Urinary bladder (tissue), 4 donors: ENCODE measurements around the gene PKP1. TPM values are rescaled to one million over a fixed set of nuclear protein-coding genes. Genes with fewer than 3 reads are reported as not detected.

Experiments used
- DNase-seq: peaks from one replicate; pipeline ENCODE4 v3.0.0-alpha.2; 2015; ENCODE audit errors: extremely low spot score
- H3K27ac ChIP-seq: one replicate; pipeline ENCODE4 v1.5.1; 2013; ENCODE audit warnings: low read depth, mild to moderate bottlenecking, moderate library complexity
- H3K36me3 ChIP-seq: one replicate; pipeline ENCODE4 v1.6.1; 2013; ENCODE audit warnings: mild to moderate bottlenecking, moderate library complexity; ENCODE audit not compliant: insufficient read depth
- H3K4me1 ChIP-seq: one replicate; pipeline ENCODE4 v1.6.1; 2013; ENCODE audit warnings: mild to moderate bottlenecking, moderate library complexity; ENCODE audit not compliant: insufficient read depth
- H3K4me3 ChIP-seq: one replicate; pipeline ENCODE4 v1.5.1; 2013; ENCODE audit warnings: low read depth, low read length
- WGBS: extraction: QIAGEN DNeasy Blood & Tissue Kit; methylation state at CpG from one replicate; pipeline ENCODE4 v1.1.7; 2013; 5-methylcytosine and 5-hydroxymethylcytosine counted together
- polyA plus RNA-seq: library from polyadenylated mRNA; stranded (reverse); fragments of 200-250 nt; gene quantifications from one replicate; pipeline ENCODE4 v1.2.3, GENCODE V29; 2013
- total RNA-seq: library from RNA; depleted of rRNA; stranded (reverse); fragments of >200 nt; gene quantifications from one replicate; pipeline ENCODE4 v1.2.3, GENCODE V29; 2014
- donor health status: healthy with polysubstance abuse.
- donor health status: healthy.

The PKP1 gene
- total and polyA plus RNA-seq, 2 donors: 2.5 to 4.0 TPM

DNA sequence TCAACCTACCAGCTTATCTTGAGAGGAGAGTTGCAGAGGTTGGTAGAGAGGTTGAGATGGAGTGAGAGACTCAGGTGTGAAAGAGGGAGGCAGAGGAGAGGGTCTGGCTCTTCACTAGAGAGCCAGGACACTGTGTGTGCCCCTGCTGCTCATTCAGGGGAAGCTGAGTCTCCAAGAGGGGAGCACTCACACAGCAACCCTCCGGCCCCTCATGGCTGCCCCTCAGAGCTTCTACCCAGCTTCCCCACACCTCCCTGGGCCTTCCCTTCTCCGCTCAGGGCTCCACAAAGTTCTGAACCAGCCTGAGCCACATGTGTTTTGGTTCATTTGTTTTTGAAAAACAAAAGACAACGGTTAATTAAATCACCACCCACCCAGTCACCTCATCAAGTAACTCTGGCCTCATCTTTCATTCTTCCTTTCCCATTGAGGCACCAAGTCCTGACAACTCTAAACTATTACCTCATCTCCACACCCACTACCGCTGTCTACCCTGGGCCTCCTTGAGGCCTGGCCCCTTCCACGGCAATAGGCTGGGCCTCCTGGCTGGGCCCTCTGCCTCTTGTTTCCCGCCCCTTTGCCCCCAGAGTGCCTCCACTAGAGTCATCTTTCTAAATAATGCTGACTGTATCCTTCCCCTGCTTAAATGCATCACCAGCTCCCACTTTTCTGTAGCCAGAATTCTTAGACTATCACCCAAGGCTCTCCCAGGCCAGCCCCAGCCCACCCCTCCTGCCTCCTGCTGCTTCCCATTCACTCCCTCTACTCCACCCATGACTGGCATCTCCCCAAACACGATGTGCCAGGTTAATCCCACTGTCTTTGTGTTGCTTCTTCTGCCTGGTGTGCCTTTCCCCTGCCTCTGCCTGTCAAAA lies 61.1 kb downstream of the PKP1 start:
- no peak for DNase-seq
- Histone ChIP-seq H3K36me3 (no peaks in the 10 kb centered on the region), H3K27ac (no peak overlapping the region), H3K4me1 (no peaks in the 10 kb centered on the region), H3K4me3 (no peak overlapping the region)
- WGBS: 79% methylated on average over 7 of the region's 7 CpGs

GRCh38 chr1:201345081-201345355 lies 61.7 kb downstream of the PKP1 start:
- Histone ChIP-seq H3K4me3 (no peak overlapping the region), H3K4me1 (no peaks in the 10 kb centered on the region), H3K36me3 (no peaks in the 10 kb centered on the region), H3K27ac (no peak overlapping the region)
- DNase-seq: no peak
- WGBS: 87% methylated on average over 5 of the region's 5 CpGs

DNA sequence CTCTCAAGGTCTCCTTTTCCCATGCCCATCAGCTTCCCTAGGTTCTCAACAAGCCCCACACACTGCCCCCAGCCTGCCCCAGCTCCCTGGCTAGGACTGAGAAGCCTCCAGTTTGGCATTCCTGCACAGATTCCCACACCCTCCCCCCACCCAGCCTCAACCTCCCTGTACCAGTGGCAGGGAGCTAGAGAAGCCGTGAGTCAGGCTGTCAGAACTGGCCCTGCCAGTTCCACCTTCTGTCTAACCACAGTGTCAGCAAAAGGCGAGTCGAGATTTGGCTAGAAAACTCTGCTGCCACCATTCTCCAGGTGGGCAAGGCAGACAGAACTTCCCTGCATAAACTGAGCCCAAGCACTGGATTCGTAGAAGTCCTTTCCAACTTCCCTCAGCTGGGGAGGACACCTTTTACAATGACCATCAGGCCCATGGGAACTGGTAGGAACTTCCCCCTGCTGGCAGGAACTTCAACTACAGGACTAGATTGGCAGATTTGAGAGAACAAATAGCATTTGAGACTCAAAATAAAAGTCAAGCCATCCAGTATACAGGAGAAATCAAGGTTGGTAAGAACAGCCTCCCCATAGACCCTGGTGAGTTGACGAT lies 63.1 kb downstream of the PKP1 start:
- no peak overlapping the region for H3K27ac ChIP-seq

DNA sequence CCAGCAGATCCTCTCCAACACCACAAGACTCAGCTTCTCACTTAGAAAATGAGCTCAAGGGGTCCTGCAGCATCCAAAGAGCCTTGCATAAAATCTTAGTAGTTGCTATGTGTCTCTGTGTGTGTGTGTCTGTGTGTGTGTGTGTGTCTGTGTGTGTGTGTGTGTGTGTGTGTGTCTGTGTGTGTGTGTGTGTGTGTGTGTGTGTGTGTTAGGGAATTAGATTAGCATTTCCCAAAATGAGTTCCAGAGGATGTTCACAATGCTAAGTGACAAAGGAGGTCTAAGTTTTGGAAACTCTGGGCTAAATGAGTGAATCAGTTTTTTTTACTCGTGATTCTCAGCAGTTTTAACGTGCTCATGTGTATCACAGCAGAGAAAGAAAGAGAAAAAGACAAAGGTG lies 63.7 kb downstream of the PKP1 start:
- H3K36me3 ChIP-seq: no peaks in the 10 kb centered on the region
- H3K27ac ChIP-seq: no peak overlapping the region
- 38% methylated on average over 2 of the region's 2 CpGs for WGBS
- H3K4me3 ChIP-seq: no peak overlapping the region
- no peaks in the 10 kb centered on the region for H3K4me1 ChIP-seq
- no peak for DNase-seq

More for the DNA sequence above, 63.1 kb downstream of the PKP1 start:
- no peaks in the 10 kb centered on the region for H3K4me1 ChIP-seq
- H3K4me3 ChIP-seq: no peak overlapping the region
- H3K36me3 ChIP-seq: no peaks in the 10 kb centered on the region
- DNase-seq: no peak
- WGBS: 63% methylated on average over 5 of the region's 5 CpGs

DNA sequence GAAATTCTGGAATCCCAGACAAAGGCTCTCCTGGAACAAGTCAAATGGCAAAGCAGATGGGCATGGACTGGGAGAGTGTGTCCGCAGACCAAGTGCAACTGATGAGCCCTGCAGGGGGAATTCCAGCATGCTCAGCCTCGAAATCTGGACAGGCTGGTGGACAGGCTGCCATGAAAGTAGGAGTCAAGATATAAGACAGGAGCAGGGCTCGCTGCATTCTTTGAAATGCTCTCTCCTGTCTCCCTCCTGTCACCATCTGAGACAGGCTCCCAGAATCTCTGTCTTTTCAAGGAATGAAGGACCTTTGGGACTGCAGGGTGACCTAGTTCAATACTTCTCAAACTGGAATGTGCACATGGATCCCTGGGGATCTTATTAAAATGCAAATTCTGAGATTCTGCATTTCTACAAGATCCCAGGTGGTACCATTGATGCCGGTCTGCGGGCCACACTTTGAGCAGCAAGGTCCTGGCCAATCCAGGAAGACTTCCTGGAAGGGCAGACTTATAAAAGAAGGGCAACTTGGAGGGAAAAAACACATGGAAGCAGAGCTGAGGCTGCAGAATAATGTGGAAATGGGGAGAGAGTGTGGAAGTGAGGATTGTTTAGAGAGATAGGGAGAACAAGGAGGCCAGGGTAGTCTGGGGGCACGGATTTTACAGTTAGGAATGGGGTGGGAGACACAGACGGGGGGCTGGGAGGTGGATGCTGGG lies 64.3 kb downstream of the PKP1 start:
- Histone ChIP-seq H3K36me3 (no peaks in the 10 kb centered on the region), H3K27ac (no peak overlapping the region), H3K4me3 (no peak overlapping the region), H3K4me1 (no peaks in the 10 kb centered on the region)
- DNase-seq: no peak
- WGBS: 33% methylated on average over 7 of the region's 7 CpGs

GRCh38 chr1:201348211-201348566 lies 64.9 kb downstream of the PKP1 start:
- DNase-seq: no peak
- no peak overlapping the region for H3K27ac ChIP-seq
- no peaks in the 10 kb centered on the region for H3K36me3 ChIP-seq
- no peaks in the 10 kb centered on the region for H3K4me1 ChIP-seq
- no peak overlapping the region for H3K4me3 ChIP-seq
- WGBS: 23% methylated on average over 6 of the region's 6 CpGs

DNA sequence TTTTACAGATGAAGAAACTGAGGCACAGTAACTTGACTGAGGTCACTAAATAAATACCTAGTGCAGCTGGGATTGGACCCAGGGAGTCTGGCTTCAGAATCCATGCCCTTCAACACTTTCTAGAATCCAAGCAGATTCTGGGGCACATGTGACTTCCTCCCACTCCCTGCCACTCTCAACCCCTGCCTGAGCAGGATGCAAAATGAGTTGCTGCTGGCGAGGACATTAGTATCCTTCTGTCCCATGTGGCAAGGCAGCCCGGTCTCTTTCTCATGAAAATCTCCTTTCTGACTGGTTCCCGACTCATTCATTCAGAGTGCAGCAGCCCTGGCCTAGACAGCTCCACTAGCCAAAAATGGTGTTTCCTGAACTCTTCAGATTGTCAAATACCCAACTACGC lies 65.8 kb downstream of the PKP1 start:
- Histone ChIP-seq H3K4me3 (no peak overlapping the region), H3K36me3 (no peaks in the 10 kb centered on the region), H3K4me1 (no peaks in the 10 kb centered on the region), H3K27ac (no peak overlapping the region)
- 80% methylated on average over 4 of the region's 4 CpGs for WGBS
- no peak for DNase-seq

- no peaks in the 10 kb centered on the region for H3K36me3 ChIP-seq
- no peak overlapping the region for H3K4me3 ChIP-seq
- H3K27ac ChIP-seq: no peak overlapping the region
- no peaks in the 10 kb centered on the region for H3K4me1 ChIP-seq
- DNase-seq: no peak
- WGBS: 75% methylated on average over 2 of the region's 2 CpGs
Observed at GRCh38 chr1:201350361-201350725, 67.0 kb downstream of the PKP1 start.

DNA sequence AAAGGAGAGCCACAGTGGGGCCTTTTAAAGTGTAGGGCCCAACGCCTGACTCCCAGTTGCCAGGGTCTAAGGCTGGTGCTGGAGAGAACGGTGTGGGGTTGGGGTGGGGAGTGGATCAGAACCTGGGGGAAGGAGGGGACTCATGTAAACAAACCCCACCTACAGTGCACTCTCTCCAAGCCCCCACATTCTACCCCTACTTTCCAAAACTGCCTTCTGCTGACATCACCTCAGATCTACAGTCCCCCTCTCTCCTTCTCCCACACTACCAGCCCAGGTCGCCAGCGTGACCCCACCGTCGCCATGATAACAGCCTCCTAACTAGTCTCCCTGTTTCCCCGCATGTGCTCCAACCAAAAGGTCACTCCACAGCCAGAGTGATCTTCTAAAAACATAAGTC lies 67.6 kb downstream of the PKP1 start:
- H3K27ac ChIP-seq: no peak overlapping the region
- no peaks in the 10 kb centered on the region for H3K36me3 ChIP-seq
- 68% methylated on average over 7 of the region's 7 CpGs for whole genome bisulfite sequencing
- no peaks in the 10 kb centered on the region for H3K4me1 ChIP-seq
- no peak for DNase-seq
- H3K4me3 ChIP-seq: no peak overlapping the region

DNA sequence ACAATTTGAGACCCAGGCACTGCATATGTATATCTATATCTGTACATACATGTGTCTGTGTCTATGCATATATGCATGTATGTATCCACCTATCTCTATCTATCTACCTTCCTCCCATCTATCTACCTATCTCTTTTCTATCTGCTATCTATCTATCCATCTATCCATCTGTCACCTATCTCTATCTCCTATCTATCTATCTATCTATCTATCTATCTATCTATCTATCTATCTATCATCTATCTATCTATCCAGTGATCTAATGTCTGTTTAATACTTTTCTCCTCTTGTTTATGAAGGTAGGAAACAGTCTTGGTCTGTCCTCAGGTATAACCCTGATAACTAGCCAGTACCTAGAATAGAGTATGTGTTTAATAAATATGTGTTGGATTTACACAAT lies 68.3 kb downstream of the PKP1 start:
- Histone ChIP-seq H3K36me3 (no peaks in the 10 kb centered on the region), H3K4me1 (no peaks in the 10 kb centered on the region), H3K27ac (no peak overlapping the region), H3K4me3 (no peak overlapping the region)
- DNase-seq: no peak

DNA sequence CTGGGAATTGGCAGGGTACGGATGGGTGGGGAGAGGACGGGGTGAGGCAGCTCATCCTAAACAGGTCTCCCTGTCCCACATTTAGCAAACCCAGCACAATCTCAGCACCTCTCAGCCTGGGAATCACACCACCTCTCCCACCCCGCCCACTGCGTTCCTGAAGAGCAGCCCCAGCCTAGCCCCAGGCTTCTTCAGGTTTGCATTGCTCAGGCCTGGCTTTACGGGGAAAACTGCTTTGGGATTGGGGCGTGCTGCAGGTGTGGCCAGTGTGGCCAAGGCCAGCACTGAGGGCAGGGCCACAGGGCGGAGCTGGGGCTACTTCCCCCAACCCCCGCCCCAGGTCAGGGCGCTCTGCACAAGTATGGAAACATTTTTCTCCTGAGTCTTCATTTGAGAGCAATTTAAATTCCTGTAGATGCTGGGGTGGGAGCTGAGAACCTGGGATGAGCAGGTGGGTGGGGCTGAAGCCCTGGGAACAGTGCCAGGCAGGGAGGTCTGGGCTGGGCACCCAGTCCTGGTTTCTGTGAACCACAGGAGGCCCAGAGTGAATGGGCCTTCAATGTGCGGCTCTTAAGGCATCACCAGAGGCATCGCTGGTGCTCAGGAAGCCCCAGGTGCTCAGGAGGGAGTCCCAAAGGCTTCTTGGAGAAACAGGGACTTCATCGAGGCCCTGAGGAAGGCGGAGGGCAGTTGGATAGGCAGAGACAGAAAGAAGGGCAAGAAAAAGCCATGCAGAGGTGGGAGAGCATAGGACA lies 70.1 kb downstream of the PKP1 start:
- 78% methylated on average over 13 of the region's 13 CpGs for WGBS
- Histone ChIP-seq H3K4me1 (no peaks in the 10 kb centered on the region), H3K27ac (no peak overlapping the region), H3K4me3 (no peak overlapping the region), H3K36me3 (no peaks in the 10 kb centered on the region)
- no peak for DNase-seq

DNA sequence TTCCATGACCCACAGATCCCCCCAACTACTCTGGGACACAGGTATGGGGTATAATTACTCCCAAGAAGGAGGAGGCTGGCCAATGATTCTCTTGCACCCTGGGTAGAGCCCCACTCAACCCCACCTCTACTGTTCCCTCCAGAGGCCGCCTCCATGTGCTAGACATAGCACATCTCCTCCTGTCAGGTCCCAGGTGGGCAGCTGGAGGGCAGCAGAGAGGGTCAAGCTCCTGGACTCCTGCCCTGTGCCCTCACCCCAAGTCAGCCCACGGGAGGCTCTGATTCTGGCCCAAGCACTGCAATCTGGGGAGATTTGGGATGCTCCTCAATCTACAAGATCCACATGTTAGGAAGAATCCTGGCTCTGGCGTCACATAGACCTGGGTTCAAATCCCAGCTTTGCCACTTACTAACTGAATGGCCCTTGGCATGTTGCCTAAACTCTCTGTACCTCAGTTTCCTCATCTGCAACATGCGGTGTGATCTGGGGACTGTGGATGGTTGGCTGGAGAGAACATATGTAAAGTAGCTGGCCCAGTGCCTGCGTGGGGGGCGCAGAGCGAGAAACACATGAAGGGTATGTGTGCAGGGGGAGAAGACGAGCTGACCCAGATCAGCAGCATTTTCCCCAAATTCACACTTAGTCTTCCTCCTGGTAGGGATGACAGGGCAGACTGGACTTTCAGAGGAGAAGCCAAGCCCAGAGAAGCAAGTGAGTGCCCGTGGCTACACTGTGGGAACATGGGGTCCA lies 71.0 kb downstream of the PKP1 start:
- no peaks in the 10 kb centered on the region for H3K4me1 ChIP-seq
- no peaks in the 10 kb centered on the region for H3K36me3 ChIP-seq
- WGBS: 89% methylated on average over 9 of the region's 9 CpGs
- no peak overlapping the region for H3K27ac ChIP-seq
- no peak overlapping the region for H3K4me3 ChIP-seq
- DNase-seq: no peak

DNA sequence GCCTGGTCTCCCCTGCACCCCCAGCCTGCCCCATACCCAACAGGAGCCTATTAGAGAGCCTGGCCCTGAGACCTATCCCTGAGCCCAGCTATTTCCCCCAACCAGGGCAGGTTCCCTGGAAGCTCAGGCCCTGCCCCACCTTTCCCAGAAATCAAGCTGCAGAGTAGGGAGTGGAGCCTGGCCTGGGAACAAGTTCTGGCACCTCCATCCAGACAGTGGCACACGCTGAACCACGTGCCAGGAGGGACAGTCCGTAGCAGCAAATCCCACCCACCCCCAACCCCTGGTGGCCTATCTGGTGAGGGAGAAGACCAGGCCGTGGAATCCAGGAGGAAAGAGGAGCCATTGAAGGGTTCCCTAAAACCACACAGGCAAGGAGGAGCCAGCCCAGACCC lies 71.6 kb downstream of the PKP1 start:
- Histone ChIP-seq H3K36me3 (no peaks in the 10 kb centered on the region), H3K4me3 (no peak overlapping the region), H3K27ac (no peak overlapping the region), H3K4me1 (no peaks in the 10 kb centered on the region)
- no peak for DNase-seq
- 35% methylated on average over 4 of the region's 4 CpGs for WGBS
